ENCODE measurements around the gene ZNF2.

DNA sequence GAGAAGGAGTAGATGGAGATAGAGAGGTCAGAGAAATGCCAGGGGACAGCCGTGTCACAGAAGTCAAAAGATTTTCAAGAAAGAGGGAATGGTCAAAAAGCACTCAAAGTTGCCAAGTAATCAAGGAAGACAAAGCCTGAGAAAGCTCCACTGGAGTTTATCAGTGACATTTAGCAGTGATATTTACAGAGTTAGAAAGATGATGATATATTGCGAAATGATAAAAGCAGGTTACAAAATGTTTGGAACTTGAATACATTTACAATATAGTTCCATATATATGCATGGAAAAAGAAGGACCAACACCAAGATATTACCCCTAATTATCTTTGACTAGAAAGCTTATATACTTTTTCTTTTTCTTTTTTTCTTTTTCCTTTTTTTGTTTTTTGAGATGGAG, 20.4 kb downstream of the ZNF2 start:
- TF ChIP-seq CTCF (tag by site-specific recombination; IDR thresholded peaks at IDR 0.05): no peak
- no peak for TF ChIP-seq ZNF449 (tag by site-specific recombination; IDR thresholded peaks at IDR 0.05)
- no peak for TF ChIP-seq ZFP3 (tag by site-specific recombination; IDR thresholded peaks at IDR 0.05; ENCODE audit: low read depth)
- TF ChIP-seq PATZ1 (tag by site-specific recombination; IDR thresholded peaks at IDR 0.05): no peak
- TF ChIP-seq, protein P1, sequence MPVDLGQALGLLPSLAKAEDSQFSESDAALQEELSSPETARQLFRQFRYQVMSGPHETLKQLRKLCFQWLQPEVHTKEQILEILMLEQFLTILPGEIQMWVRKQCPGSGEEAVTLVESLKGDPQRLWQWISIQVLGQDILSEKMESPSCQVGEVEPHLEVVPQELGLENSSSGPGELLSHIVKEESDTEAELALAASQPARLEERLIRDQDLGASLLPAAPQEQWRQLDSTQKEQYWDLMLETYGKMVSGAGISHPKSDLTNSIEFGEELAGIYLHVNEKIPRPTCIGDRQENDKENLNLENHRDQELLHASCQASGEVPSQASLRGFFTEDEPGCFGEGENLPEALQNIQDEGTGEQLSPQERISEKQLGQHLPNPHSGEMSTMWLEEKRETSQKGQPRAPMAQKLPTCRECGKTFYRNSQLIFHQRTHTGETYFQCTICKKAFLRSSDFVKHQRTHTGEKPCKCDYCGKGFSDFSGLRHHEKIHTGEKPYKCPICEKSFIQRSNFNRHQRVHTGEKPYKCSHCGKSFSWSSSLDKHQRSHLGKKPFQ (tag by site-specific recombination; IDR thresholded peaks at IDR 0.05): no peak
- no peak for TF ChIP-seq ZNF433 (tag by site-specific recombination; IDR thresholded peaks at IDR 0.05; ENCODE audit: low read depth)
- no peak for TF ChIP-seq ZSCAN4 (tag by site-specific recombination; IDR thresholded peaks at IDR 0.05)

Data from HEK293 (cell line).